ENCODE measurements around the gene EIF4H.
"Not testable (repeated sequence)": the region's sequence is repeated elsewhere in the genome, so short reads cannot be mapped to it uniquely, and the experiment has no call there.

The EIF4H gene

GRCh38 chr7:74202841-74203556, 28.8 kb downstream of the EIF4H start:
- peak; percentile 29 for DNase-seq

GRCh38 chr7:74203956-74204618, 29.9 kb downstream of the EIF4H start:
- no peak for DNase-seq

DNA sequence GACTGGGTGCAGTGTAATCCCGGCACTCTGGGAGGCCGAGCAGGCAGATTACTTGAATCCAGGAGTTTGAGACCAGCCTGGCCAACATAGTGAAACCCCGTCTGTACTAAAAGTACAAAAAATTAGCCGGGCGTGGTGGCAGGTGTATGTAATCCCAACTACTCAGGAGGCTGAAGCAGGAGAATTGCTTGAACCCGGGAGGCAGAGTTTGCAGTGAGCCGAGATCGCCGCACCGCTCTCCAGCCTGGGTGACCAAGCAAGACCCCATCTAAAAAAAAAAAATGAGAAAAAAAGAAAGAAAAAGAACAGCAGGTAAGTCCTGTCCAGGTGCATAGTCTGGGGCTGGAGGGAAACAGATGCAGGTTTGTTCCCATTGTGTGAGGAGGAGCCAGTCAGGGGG, 31.9 kb downstream of the EIF4H start:
- not testable (repeated sequence) for DNase-seq

GRCh38 chr7:74206589-74207120, 32.5 kb downstream of the EIF4H start:
- peak; percentile 86 for DNase-seq

GRCh38 chr7:74207586-74207985, 33.4 kb downstream of the EIF4H start:
- no peak for DNase-seq

- DNase-seq, result not testable (repeated sequence)
These were observed 34.1 kb downstream of the EIF4H start for GRCh38 chr7:74208241-74208640.

DNA sequence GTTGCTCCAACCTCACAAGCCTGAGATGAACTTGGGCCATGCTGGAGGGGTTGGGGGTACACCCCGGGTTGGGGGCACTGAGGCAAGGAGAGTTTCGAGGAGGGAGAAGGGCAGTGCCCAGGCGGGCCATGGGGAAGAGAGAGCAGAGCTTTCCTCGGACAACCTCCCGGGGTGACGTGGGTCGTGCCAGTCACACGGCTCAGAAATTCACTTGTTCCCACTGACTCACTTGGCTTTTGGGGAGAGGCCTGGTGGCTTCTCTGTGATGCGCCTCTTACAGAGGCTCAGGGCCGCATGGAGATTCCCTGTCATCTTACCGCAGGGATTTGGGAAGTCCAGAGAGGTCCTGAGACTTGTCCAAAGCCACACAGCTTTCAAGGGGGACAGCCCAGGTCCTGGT, 38.5 kb downstream of the EIF4H start:
- DNase-seq, result no peak

DNA sequence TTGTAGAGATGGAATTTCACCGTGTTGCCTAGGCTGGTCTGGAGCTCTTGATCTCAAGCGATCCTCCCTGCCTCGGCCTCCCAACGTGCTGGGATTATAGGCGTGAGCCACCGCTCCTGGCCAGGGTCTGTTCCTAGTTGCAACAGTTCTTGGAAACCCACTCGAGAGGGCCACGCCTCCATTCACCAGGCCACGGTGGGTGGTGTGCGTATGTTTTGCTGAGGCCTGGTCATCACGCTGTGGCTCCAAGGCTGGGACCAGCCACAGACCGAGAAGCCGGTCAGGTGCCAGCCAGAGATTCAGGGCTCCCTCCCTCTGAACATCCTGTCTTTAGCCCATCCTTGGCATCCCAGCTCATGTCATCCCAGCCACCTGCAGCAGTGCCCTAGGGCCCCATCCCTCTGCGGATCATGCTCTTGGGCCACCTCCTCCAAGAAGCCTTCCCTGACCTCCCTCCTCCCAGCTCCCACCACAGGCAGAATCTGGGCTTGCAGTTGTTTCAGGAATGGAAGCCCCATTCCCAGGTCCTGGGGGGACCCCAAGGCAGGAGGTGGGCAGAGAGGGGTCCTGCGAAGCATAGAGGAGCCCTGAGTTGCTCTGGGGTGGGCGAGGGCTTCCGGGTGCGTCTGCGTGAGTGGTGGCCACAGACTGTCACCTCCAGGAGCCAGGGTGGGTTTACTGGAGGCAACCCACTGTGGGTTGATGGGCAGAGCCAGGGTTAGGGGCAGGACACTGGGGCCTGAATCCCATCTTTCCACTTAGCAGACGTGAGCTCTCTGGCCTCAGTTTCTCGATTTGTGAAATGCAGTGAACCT, 40.9 kb downstream of the EIF4H start:
- no peak for DNase-seq

DNA sequence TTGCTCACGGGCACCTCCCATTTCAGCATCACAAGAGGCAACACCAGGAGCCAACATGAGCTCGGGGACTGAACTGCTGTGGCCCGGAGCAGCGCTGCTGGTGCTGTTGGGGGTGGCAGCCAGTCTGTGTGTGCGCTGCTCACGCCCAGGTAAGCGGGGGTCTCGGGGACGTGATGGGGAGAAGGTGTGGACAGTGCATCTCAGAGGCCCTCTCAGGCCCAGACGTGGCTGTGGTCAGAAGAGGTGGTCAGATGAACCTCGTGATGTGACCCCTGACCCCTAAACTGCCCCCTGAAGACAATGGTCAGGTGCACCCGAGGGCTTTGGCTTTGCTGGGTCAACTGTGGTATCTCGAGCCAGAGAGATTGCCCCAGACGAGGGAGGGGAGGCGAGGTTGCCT, 41.8 kb downstream of the EIF4H start:
- no peak for DNase-seq

DNA sequence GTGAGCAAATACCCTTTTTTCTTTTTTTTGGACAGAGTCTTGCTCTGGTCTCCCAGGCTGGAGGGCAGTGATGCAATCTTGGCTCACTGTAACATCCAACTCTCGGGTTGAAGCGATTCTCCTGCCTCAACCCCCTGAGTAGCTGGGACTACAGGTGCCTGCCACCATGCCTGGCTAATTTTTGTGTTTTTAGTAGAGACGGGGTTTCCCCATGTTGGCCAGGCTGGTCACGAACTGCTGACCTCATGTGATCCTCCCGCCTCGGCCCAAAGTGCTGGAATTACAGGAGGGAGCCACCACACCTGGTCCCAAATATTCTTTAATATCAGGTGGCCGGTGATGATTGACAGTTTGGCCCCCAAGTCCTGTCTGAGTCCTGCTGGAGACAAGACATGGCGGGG, 42.2 kb downstream of the EIF4H start:
- no peak for DNase-seq

- DNase-seq, result peak; percentile 17
These were observed 43.5 kb downstream of the EIF4H start for GRCh38 chr7:74217455-74218342.

DNA sequence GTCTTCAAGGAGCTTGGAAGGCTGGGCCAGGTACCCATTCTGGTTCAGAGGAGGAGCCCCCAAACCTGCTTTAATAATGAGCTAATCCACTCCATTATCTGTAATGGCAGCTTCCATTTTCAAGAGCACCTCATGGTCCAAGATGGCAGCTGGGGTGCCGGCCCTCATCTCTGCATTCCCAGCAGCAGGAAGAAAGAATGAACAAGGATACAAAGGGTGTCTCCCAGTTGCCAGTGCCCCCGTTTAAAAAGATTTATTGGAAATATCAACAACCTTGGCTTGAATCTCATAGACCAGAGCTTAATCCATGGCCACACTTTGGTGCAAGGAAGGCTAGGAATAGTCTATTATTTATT, 44.2 kb downstream of the EIF4H start:
- no peak for DNase-seq

GRCh38 chr7:74219416-74219815, 45.3 kb downstream of the EIF4H start:
- no peak for DNase-seq

GRCh38 chr7:74220229-74220628, 46.1 kb downstream of the EIF4H start:
- no peak for DNase-seq

DNA sequence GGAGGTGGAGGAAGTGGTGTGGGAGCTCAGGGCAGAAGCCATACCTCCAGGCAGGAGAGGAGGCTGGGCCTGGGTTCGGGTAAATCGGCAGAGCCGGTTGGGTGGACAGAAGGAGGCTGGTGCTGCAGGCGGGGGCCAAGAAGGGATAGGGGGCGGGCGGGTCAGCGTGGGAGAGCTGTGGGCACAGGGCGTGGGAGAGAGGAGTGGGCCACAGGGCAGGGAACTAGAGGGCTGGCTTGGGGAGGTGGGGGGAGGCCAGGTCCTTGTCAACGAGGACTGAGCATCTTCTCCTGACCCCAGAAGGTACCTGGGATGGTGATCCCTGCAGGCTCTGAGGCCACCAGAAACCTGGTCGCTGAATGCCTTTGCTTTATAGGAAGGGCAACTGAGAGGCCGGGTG, 47.6 kb downstream of the EIF4H start:
- no peak for DNase-seq

GRCh38 chr7:74222851-74223710, 48.9 kb downstream of the EIF4H start:
- DNase-seq, result no peak

- no peak for DNase-seq
These were observed 49.8 kb downstream of the EIF4H start for GRCh38 chr7:74223711-74224510.

GRCh38 chr7:74224511-74224832, 50.3 kb downstream of the EIF4H start:
- no peak for DNase-seq

DNA sequence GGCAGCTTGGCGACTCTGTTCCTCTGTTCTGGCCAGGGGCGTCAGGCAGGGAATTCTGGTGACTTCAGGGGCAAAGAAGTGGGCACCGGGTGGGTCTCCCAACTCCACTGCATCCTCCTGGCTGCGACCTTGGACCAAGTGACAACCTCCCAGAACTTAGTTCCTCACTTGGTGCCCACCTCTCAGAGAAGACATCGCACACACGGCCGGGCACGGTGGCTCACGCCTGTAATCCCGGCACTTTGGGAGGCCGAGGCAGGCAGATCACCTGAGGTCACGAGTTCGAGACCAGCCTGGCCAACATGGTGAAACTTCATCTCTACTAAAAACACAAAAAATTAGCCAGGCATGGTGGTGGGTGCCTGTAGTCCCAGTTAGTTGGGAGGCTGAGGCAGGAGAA, 50.8 kb downstream of the EIF4H start:
- not testable (repeated sequence) for DNase-seq

DNA sequence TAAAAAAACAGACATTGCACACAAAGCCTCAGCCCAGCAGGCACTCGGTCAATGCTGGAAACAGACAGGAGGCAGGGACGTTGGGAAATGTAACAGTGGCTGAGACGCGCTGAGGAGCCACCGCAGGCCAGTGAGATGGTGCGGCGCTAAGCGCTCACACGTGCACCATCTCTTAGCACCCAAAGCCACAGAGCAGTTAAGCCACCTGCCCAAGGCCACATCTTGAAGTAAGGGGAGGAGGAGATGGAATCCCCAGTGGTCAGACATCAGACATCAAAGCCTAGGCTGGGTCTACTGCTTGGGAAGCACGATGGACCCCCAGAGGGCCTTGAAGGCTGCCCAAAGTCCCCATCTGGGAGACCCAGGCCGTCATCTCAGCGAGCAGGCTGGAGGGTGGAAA, 51.2 kb downstream of the EIF4H start:
- no peak for DNase-seq

DNA sequence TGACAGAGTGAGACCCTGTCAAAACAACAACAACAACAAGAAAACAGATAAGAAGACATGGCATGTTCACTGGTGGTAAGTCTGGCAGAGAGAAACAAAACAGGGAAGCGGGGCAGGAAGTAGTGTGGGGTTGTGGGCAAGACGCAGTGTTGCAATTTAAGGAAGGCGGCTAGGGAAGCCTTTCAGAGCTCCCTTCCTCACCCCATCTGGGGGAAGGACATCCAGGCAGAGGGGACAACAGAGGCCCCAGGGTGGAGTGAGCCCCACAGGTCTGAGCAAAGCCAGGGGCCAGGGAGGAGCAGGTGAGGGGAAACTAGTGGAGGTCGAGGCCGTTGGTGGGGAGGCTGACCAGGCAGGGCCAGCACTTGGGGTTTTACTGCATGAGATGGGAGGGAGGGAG, 52.5 kb downstream of the EIF4H start:
- DNase-seq, result no peak

All from CD4-positive, alpha-beta T cell treated with Interleukin-17A for 4 hours (primary cell).